Upper lobe of left lung (tissue), 4 donors: Measurements from ENCODE around the gene DROSHA.

Experiments
- POLR2A ChIP-seq, 4 donors: fragments of 450-650 bp; IDR thresholded peaks; one replicate each; pipeline ENCODE4 v1.5.1; 2016 to 2017; ENCODE audit warnings: antibody characterized with exemption in 4 of 4, mild to moderate bottlenecking in 2 of 4
- POLR2AphosphoS5 ChIP-seq, 2 donors: sonication (generic); formaldehyde crosslinking; IDR thresholded peaks; one replicate each; pipeline ENCODE4 v1.5.1; 2017; ENCODE audit warnings: antibody characterized with exemption in 2 of 2
- TF ChIP-seq, protein P1 (sequence below), 6 experiments: fragments of 450-650 bp in 4 of 6; fragments of 200-600 bp in 2 of 6; sonication (generic) in 2 of 6; IDR thresholded peaks; one replicate each; pipeline ENCODE4 v1.5.1; 2016 to 2019; ENCODE audit warnings: antibody characterized with exemption in 6 of 6

DNA sequence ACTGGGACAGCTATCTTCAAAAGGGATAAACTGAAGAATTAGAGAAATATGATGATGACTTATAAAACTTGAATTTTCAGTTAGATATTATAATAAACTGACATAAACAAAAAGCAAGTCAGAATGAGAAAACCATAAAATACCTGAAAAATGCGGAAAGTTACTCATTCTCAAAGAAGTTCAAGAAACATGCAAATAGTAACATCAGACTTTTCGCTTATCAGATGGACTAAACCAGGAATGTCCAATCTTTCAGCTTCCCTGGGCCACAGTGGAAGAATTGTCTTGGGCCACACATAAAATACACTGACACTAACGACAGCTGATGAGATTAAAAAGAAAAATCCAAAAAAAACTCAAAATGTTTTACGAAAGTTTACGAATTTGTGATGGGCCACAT, 53.9 kb downstream of the DROSHA start:
- TF ChIP-seq POLR2A (IDR thresholded peaks at IDR 0.05) (no peak), POLR2AphosphoS5 (IDR thresholded peaks at IDR 0.05) (no peak)
- TF ChIP-seq, protein P1, sequence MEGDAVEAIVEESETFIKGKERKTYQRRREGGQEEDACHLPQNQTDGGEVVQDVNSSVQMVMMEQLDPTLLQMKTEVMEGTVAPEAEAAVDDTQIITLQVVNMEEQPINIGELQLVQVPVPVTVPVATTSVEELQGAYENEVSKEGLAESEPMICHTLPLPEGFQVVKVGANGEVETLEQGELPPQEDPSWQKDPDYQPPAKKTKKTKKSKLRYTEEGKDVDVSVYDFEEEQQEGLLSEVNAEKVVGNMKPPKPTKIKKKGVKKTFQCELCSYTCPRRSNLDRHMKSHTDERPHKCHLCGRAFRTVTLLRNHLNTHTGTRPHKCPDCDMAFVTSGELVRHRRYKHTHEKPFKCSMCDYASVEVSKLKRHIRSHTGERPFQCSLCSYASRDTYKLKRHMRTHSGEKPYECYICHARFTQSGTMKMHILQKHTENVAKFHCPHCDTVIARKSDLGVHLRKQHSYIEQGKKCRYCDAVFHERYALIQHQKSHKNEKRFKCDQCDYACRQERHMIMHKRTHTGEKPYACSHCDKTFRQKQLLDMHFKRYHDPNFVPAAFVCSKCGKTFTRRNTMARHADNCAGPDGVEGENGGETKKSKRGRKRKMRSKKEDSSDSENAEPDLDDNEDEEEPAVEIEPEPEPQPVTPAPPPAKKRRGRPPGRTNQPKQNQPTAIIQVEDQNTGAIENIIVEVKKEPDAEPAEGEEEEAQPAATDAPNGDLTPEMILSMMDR (IDR thresholded peaks at IDR 0.05) = no peak
